Stimulated activated CD8-positive, alpha-beta memory T cell treated with anti-CD3 and anti-CD28 coated beads, Interleukin-12 subunit alpha, Interleukin-12 subunit beta, amount 100 ng/mL, for 4 hours (primary cell): Measurements from ENCODE around the gene KIRREL1.

ENCODE experiments used
- DNase-seq: peaks from one replicate; pipeline ENCODE4 v3.0.0-alpha.2; 2020; ENCODE audit warnings: low read depth

KIRREL1 gene

GRCh38 chr1:158146739-158147138 lies 153.3 kb downstream of the KIRREL1 start:
- DNase-seq: no peak

- no peak for DNase-seq
Observed at GRCh38 chr1:158147401-158147800, 154.0 kb downstream of the KIRREL1 start.

GRCh38 chr1:158147869-158148268 lies 154.4 kb downstream of the KIRREL1 start:
- no peak for DNase-seq

- DNase-seq: no peak
Observed at GRCh38 chr1:158148468-158148867, 155.0 kb downstream of the KIRREL1 start.

- DNase-seq: no peak
Observed at GRCh38 chr1:158149175-158149574, 155.7 kb downstream of the KIRREL1 start.
